GM18499 (cell line): ENCODE measurements around the gene ZCCHC4.
A peak's percentile ranks its signal among the peaks of the same experiment; 100 is the strongest.

Experiments
- ATAC-seq: cut with Tn5 transposase; IDR thresholded peaks from one replicate; pipeline ENCODE4 v1.9.1; 2021; ENCODE audit warnings: moderate number of reproducible peaks; ENCODE audit not compliant: insufficient read depth, unreplicated experiment

Gene ZCCHC4, protein sequence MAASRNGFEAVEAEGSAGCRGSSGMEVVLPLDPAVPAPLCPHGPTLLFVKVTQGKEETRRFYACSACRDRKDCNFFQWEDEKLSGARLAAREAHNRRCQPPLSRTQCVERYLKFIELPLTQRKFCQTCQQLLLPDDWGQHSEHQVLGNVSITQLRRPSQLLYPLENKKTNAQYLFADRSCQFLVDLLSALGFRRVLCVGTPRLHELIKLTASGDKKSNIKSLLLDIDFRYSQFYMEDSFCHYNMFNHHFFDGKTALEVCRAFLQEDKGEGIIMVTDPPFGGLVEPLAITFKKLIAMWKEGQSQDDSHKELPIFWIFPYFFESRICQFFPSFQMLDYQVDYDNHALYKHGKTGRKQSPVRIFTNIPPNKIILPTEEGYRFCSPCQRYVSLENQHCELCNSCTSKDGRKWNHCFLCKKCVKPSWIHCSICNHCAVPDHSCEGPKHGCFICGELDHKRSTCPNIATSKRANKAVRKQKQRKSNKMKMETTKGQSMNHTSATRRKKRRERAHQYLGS

DNA sequence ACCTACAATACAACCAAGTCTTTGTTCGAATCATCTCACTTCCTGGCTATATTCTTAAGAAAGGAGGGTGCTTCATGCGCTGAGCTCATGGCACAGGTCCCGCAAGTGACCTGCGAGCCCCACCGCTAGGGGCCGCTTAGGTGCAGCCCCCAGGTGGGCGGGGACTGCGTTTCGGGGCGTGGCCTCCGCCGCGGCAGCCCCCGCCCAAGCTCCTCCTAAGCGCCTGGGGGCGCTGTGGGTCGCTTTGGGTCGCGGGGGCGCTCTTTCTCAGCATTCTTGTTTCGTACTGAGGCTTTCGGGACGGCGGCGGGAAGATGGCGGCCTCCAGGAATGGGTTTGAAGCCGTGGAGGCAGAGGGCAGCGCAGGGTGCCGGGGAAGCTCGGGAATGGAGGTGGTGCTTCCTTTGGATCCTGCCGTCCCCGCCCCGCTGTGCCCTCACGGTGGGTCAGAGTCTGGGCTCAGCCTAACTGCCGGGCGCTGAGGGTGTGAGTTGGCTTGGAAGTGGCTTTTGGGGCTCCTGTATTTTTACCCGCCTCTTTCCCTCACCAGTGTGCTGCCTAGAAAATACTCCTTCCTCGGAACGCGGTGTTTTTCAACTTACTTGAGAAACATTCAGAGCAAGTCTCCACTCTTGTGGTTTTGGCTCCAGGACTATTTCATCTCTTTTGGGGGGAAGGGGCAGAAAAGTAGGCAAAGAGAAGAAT lies at the start of gene ZCCHC4:
ZCCHC4 (plus strand) TSS at position 279 of the 705 bp plus-strand sequence; CDS start at position 315, 36 bp downstream.
- ATAC-seq, result peak; percentile 68

DNA sequence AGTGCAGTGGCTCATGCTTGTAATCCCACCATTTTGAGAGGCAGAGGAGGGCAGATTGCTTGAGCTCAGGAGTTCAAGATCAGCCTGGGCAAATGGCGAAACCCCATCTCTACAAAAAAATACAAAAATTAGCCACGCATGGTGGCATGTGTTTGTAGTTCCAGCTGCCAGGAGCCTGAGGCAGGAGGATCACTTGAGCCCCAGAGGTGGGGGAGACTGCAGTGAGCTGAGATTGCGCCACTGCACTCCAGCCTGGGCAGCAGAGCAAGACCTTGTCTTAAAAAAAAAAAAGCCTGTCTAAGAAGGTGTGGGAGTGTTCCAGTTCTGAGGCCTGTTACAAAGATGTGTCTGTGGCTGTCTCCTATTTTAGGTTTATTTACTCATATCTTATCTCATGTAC lies 40.7 kb upstream of the ZCCHC4 start:
- no peak for ATAC-seq

DNA sequence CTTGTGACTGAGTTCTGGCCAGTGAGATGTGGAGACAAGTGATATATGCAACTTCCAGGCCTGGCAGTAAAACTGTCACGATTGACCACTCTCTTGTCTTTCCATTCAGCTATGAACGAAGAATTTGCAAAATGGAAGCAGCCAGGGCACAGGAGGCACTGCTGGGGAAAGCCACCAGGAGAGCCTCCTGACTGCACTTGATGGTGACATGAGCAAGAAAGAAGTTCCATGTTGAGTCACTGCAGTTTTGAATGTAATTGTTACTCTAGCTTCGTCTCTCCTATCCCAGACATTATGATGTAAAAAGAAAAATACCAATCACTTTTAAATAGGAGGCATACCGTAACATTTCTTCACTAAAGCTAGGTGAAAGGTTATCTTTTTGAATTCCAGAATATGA lies 32.4 kb upstream of the ZCCHC4 start:
- ATAC-seq, result no peak

DNA sequence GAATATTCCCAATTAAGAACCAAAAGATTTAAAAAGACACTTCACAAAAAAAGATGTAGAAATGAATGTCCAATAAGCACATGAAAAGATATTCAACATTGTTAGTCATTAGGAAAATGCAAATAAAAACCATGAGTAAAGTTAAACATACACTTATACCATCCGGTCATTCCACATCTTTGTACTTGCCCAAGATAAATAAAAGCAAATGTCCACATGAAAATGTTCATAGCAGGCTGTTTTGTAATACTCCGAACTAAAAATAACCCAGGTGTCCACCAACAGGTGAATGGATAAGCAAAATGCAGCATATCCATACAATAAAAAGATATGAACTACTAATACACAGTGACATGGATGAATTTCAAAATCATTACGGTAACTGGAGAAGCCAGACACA lies 28.6 kb upstream of the ZCCHC4 start:
- no peak for ATAC-seq

DNA sequence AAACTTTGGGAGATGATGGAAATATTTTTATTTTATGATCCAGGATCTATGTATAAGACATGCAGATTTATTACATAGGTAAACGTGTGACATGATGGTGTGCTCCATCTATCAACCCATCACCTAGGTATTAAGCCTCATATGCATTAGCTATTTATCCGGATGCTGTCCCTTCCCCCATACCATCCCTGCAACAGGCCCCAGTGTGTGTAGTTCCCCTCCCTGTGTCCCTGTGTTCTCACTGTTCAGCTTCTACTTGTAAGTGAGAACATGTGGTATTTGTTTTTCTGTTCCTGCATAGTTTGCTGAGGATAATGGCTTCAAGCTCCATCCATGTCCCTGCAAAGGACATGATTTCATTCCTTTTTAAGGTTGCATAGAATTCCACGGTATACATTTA lies 28.1 kb upstream of the ZCCHC4 start:
- no peak for ATAC-seq

DNA sequence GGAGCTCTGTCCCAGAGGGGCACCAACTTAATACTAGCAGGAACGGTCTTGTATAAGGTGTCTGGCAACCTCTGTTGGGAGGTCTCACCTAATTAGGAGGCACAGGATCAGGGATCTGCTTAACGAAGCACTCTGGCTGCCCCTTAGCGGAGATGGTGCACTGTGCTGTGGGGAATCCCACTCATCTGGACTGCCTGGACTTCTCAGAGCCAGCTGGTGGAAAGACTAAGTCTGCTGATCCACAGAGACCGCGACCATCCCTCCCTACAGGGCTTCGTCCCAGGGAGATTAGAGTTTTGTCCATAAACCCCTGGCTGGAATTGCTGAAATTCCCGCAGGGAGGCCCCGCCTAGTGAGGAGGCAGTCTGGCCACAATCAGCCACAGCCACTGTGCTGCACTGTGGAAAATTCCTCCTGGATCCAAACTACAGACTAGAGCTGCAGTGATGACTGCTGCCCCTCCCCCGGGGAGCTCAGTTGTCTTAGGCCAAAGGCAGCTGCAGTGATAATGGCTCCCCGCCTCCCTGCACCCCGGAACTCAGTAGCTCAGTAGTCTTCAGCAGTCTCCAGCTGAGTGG lies 22.0 kb upstream of the ZCCHC4 start:
- no peak for ATAC-seq

DNA sequence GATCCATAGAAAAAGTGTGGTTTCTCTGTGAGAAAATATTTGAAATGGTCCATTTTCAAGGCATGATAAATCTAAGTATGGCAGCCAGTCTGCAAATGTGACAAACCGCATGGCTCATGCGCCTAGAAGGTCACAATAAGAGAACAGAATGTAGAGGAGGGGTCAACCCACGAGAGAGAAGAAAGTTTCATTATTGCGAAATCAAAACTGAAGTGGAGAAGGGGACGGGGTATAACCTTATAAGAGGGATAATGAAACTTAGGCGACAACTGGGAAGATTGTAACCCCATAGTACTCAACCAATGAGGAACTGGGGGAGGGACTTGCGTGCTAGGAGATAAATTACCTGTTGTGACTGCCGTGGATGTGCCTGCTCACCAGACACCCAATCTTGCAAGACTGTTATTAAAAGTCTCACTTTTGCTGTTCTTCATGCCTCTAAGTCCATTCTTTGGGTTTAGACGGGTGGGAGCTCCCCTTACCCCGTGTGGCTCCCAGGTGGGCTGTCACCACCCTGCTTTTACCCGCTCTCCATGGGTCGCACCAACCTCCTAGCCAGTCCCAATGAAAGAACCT lies 21.3 kb upstream of the ZCCHC4 start:
- no peak for ATAC-seq

DNA sequence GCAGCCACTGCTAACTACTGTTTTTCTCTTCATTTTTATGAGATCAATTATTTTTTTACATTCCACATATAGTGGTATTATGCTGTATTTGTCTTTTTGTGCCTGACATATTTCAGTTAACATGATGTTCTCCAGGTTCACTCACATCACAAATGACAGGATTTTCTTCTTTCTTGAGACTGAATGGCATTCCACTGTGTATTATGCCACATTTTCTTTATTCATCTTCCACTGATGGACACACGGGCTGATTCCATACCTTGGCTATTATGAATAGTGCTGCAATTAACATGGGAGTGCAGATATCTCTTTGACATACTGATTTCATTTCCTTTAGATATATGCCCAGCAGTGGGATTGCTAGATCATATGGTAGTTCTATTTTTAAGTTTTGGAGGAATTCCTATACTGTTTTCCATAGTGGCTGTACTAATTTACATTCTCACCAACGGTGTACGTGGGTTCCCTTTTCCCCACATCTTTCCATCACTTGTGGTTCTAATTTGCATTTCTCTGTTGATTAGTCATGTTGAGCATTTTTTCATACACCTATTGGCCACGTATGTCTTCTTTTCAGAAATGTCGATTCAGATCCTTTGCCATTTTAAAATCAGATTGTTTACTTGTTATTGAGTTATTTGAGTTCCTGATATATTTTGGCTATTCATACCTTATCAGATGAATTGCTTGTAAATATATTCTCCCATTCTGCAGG lies 14.9 kb upstream of the ZCCHC4 start:
- no peak for ATAC-seq

DNA sequence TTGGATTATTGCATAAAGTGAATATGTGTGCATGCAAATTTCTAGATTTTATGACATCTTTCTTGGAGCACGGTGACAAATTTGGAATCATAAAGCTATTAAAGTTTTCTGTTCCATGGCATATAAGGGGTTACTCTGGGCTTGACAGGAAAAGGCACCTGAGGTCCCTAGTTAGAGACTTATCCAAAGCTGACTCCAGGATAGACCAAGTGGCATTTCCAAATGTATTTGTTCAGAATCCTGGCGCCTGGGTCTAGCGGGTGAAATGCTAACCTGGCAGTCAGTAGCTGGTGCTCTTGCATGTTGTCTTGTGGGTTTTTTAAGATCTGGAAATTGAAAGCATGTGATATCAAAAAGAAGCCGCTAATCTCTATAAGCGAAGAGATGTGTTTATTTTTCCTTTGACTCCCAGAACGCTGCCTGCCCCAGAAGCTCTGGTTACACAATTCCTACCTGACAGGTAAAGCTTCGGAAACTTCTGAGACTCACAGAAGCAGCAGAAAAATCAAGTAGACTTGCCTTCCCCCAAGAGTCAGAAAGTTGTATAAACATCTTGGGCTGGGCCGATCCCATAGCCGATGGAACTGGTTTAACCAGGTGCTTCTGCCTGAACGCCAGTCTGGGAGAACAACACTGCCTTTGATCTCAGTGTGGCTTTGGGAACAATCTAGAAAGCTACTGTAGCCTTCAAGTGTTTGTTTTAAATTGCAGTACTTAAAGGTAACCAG lies 12.9 kb upstream of the ZCCHC4 start:
- ATAC-seq, result no peak

DNA sequence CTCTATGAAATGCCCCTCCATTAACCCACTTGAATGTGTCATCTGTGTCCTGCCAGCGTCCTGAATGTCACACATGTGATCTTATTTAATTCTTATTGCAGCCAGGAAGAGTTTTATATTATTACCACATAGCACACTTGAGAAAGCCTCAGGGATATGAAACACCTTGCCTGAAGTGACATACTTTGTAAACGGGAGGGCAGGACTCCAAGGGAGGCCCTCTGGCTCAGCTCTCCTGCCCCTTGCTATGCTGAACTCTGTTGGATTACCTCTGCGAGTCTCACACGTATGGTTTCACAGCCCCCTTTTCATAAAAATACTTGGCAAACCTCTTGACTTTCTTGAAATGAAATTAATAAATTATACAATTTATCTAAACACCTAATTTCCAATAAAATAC lies 11.1 kb upstream of the ZCCHC4 start:
- no peak for ATAC-seq

DNA sequence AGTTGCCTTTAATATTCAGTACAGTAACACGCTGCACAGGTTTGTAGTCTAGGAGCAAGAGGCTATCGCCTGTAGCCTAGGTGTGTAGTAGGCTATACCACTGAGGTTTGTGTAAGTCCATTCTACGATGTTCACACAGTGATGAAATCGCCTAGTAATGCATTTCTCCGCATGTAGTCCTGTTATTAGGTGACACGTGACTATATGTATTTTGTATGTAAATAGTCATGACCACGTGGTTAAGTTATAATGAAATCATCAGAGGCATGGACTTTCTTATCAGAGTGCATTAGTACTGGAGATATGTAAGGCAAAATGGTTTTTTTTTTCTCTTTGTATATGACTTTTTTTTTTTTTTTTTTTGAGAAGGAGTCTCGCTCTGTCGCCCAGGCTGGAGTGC lies 9.9 kb upstream of the ZCCHC4 start:
- no peak for ATAC-seq

DNA sequence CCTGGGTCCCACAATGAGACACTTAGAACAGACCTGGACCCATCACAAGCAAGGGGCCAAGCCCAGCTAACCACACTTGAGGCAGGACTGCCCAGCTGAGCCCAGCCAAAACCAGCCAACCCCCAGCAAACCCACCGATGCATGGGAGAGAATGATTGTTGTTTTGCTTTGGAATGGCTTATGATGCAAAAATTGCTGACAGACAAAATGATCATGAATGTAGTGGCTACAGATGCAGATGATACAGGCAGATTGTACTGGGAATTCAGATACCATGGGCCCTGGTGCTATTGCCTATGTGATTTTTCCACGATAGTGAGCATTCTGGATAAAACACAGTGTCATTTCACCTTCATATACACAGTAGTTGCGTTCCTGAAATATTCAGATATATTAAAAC lies 9.0 kb upstream of the ZCCHC4 start:
- ATAC-seq, result no peak

DNA sequence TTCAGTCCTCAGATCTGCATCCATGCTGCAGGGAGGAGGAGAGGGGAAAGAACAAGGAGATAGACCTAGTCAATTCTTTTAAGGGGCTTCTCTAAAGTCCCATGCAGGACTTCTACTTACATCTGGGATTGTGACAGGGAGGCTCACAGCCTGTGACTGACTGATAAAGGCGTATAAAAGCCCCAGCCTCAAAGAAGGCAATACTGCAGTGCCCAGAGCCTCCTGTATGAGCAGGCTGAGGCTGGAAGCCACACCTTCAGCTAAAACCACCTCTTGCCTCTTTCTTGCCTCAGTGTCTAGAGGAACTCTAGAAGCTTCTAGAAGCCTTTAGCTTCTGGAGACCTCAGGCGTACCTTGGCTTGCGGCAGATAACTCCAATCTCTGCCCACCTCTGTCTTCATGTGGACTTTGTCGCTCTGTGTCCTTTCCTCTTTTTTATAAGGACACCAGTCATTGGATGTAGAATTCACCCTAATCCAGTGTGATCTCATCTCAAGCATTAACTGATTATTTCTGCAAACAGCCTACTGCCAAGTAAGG lies 6.0 kb upstream of the ZCCHC4 start:
- no peak for ATAC-seq

DNA sequence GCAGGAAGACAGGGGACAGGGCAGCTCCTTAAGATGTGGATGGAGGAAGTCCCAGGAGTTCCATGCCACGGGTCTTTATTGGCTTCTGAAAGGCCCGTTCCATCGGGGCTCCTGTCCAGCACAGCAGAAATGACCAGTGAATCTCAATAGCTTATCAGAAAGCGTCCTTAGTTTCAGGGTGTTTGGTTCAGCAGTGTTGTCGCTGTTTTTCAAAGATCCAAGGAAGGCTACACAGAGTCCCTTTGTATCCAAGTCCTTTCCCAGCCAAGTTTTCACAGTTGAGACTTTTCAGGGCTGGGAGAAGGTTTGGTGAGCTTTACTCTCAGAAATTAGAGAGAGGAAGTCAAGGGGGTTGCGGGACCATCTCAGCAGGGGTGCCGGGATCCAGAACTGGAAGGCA lies 5.0 kb upstream of the ZCCHC4 start:
- no peak for ATAC-seq

DNA sequence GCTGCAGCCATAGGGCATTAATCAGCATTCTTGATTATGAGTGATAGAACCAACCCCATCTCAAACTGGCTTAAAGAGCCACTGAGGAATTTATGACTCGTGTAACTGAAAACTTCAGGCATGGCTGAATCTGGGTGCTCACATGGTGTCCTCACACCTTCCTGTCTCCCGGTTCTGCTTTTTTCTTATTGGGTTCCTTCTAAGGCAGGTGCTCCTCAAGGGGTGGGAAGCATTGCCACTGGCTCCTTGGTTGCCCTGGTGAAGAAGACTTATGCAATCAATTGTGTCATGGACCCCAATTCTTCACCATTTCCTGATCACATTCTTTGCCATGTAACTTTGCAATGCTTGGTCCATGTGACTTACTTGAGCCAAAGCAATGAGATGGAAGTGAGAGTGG lies 4.3 kb upstream of the ZCCHC4 start:
- no peak for ATAC-seq

DNA sequence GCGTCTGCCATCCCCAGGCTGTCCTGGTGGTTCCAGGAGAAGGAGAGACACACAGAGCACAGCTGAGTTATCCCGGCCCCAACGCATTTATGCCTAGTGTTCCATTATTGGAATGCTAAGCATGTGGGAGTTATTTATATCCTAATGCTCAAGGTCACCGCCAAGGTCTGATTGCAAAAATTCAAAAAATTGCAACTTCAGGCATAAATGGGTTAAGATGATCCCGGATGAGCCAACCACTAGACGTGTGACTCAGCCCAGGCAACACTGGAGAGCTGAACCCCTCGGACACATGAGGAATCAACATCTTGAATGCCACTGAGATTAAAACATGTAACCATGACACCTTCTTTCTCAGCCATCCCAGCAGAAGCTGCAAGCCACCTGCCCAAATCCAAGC lies 3.8 kb upstream of the ZCCHC4 start:
- ATAC-seq, result no peak

DNA sequence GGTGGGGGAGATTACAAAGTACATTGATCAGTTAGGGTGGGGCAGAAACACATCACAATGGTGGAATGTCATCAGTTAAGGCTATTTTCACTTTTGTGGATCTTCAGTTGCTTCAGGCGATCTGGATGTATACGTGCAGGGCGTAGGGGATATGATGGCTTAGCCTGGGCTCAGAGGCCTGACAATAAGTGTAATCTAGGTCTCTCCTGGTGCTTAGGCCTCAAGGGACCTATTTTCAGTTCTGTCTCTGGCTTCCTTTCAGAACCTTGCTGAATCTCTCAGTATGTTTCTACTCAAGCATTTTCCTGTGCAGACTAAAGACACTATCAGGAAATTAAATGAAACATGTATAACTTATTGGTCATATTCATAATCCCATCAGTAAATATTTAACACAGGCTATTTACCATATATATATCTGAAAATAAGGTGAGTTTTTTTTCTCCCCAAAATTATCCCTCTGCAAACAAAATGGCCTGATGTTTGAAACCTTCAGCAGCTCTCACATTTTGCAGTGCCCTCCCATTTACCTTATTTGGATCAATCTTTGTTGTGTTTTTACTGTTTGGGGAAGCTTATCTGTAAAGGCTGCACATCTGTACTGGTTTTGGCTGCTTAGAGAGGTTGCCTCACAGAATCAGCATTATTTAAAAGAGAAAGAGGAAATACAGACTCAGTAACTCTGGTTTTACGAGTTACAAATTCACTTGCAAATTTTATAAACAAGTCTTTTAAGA lies 2.3 kb upstream of the ZCCHC4 start:
- ATAC-seq, result peak; percentile 31

DNA sequence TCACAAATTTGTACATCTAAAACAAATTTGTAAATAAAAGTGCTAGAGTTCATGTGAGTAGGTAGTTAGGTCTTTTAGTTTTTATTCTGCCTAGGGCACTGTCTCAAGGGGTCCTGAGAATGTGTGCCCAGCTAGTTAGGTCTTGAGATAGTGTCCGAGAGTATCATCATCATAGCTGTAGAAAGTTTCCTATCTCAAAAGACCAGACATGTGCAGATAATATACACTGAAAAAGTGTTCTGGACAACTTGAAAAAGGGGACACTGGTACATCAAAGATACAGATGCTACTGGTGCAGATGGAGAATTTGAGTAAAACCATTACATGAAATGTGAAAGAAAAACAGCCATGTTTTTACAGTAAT lies 1.8 kb upstream of the ZCCHC4 start:
- ATAC-seq, result peak; percentile 10
